K562 (cell line): ENCODE results near the gene SOCS6. TPM values are rescaled to one million over a fixed set of nuclear protein-coding genes. Genes with fewer than 3 reads are reported as not detected.

Experiments used
- ATAC-seq: fragments of 200-7000 bp; cut with Tn5 transposase; 3 replicates; pipeline ENCODE4 v1.9.1; 2020; ENCODE audit warnings: moderate library complexity
- BruUV-seq: library from RNA; stranded (reverse); fragments of 400-500 nt; replicated peaks from 2 replicates; lab custom pipeline; 2021; lab: Mats Ljungman, UMichigan
- CTCF ChIA-PET: fragments of 300-600 bp; formaldehyde crosslinking; extraction: SDS; loops from one replicate; lab custom pipeline; 2021; ENCODE audit warnings: low intra/inter-chr PET ratio; lab: Yijun Ruan, JAX
- POLR2A ChIA-PET: fragments of 300-600, 350-650 bp; sonication (Branson Sonifier 250); formaldehyde crosslinking; extraction: SDS; loops from one replicate; lab custom pipeline; 2021; ENCODE audit warnings: antibody characterized with exemption, inconsistent platforms; lab: Yijun Ruan, JAX
- DNase-seq, 4 experiments: peaks; one replicate each; pipeline versions ENCODE4 v3.0.0 to v3.0.0-alpha.2; 2011 to 2018; ENCODE audit warnings: low spot score in 3 of 4, mixed read lengths in 3 of 4; ENCODE audit errors: extremely low read depth in 1 of 4
- FAIRE-seq: peaks from 2 replicates; lab custom pipeline; 2011; peaks lifted over from hg19 to GRCh38; lab: Jason Lieb, UNC
- H2AFZ ChIP-seq: 2 replicates; pipeline ENCODE4 v1.6.0; 2011; ENCODE audit warnings: low read depth, low read length, control low read depth, inconsistent platforms
- H3K27ac ChIP-seq: fragments of 200-600 bp; 3 replicates; pipeline ENCODE4 v1.8.0; 2011; ENCODE audit warnings: low read depth, mild to moderate bottlenecking, control low read depth, inconsistent platforms, low read length, moderate library complexity, mixed read lengths; ENCODE audit errors: extremely low read depth
- H3K27me3 ChIP-seq, 2 experiments: fragments of 300-600 bp in 1 of 2; 2 replicates in 1 of 2; 3 replicates in 1 of 2; pipeline versions ENCODE4 v1.6.0 to v1.8.0; 2011; ENCODE audit warnings: inconsistent platforms in 2 of 2, low read length in 2 of 2, mild to moderate bottlenecking in 1 of 2, mixed read lengths in 1 of 2, moderate library complexity in 1 of 2; ENCODE audit not compliant: control insufficient read depth in 2 of 2, insufficient read depth in 2 of 2
- H3K36me3 ChIP-seq: fragments of 300-600 bp; 3 replicates; pipeline ENCODE4 v1.8.0; 2011; ENCODE audit warnings: mild to moderate bottlenecking, low read length, inconsistent platforms; ENCODE audit not compliant: control insufficient read depth, insufficient read depth
- H3K4me1 ChIP-seq, 2 experiments: fragments of 200-600 bp in 1 of 2; replicated peaks in 1 of 2; 2 replicates in 1 of 2; 3 replicates in 1 of 2; pipeline versions ENCODE4 v1.5.1 to v1.8.0; 2011; ENCODE audit warnings: inconsistent platforms in 2 of 2, low read length in 2 of 2, mild to moderate bottlenecking in 1 of 2, mixed read lengths in 1 of 2, moderate library complexity in 1 of 2; ENCODE audit not compliant: control insufficient read depth in 2 of 2, insufficient read depth in 2 of 2
- H3K4me2 ChIP-seq: 2 replicates; pipeline ENCODE4 v1.6.1; 2011; ENCODE audit warnings: low read length, control low read depth, inconsistent platforms, mixed read lengths; ENCODE audit not compliant: insufficient read depth
- H3K4me3 ChIP-seq: fragments of 200-600 bp; sonication (generic), shearing (Covaris generic); 2 replicates; pipeline ENCODE4 v1.5.1; 2016; ENCODE audit warnings: control low read depth, inconsistent platforms
- H3K79me2 ChIP-seq: fragments of 200-600 bp; 3 replicates; pipeline ENCODE4 v1.8.0; 2011; ENCODE audit warnings: low read length, inconsistent platforms; ENCODE audit not compliant: control insufficient read depth, insufficient read depth
- H3K9ac ChIP-seq, 2 experiments: 2 replicates each; pipeline versions ENCODE4 v1.6.0 to v1.6.1; 2011; ENCODE audit warnings: low read depth in 2 of 2, low read length in 2 of 2, control low read depth in 1 of 2, inconsistent platforms in 1 of 2, mild to moderate bottlenecking in 1 of 2, mixed read lengths in 1 of 2; ENCODE audit not compliant: insufficient read depth in 1 of 2
- H3K9me1 ChIP-seq: one replicate; pipeline ENCODE4 v1.6.0; 2011; ENCODE audit warnings: inconsistent platforms, mild to moderate bottlenecking, low read length, moderate library complexity; ENCODE audit not compliant: control insufficient read depth, insufficient read depth
- H3K9me3 ChIP-seq: replicated peaks from 2 replicates; pipeline ENCODE4 v1.5.1; 2011; ENCODE audit warnings: low read depth, low read length, inconsistent platforms; ENCODE audit not compliant: control insufficient read depth, insufficient read depth
- H4K20me1 ChIP-seq: replicated peaks from 2 replicates; pipeline ENCODE4 v1.6.1; 2011; ENCODE audit warnings: low read length, inconsistent platforms, mixed read lengths; ENCODE audit not compliant: control insufficient read depth, insufficient read depth
- ARID1B ChIP-seq: fragments of 450-650 bp; IDR thresholded peaks from 2 replicates; pipeline ENCODE4 v1.6.1; 2016; ENCODE audit warnings: antibody characterized with exemption, mild to moderate bottlenecking, inconsistent platforms
- NELFE ChIP-seq: IDR thresholded peaks from 2 replicates; pipeline ENCODE4 v1.6.1; 2011; ENCODE audit warnings: mild to moderate bottlenecking; ENCODE audit not compliant: insufficient read depth, insufficient read length
- RBM25 ChIP-seq: fragments of 200-400 bp; formaldehyde crosslinking; IDR thresholded peaks from 2 replicates; pipeline ENCODE4 v1.6.1; 2018; ENCODE audit warnings: low read length, low read depth, moderate library complexity; ENCODE audit not compliant: severe bottlenecking
- SREBF1 ChIP-seq: fragments of 150-350 bp; IDR thresholded peaks from 2 replicates; pipeline ENCODE4 v1.6.1; 2014; ENCODE audit warnings: antibody characterized with exemption, low read depth, low read length, borderline replicate concordance
- STAT5B ChIP-seq: fragments of 250-450 bp; sonication (Bioruptor Pico); IDR thresholded peaks from 2 replicates; pipeline ENCODE4 v1.8.0; 2021; ENCODE audit warnings: mild to moderate bottlenecking, inconsistent platforms
- TCF7 ChIP-seq: sonication (generic); IDR thresholded peaks from 2 replicates; pipeline ENCODE4 v1.6.1; 2016; ENCODE audit warnings: antibody characterized with exemption, borderline replicate concordance
- ZNF41 ChIP-seq: fragments of 250-450 bp; sonication (Bioruptor Pico); conservative IDR thresholded peaks from 2 replicates; pipeline ENCODE4 v1.4.0; 2020; ENCODE audit warnings: mild to moderate bottlenecking
- ZNF57 ChIP-seq: fragments of 450-650 bp; formaldehyde crosslinking; IDR thresholded peaks from 2 replicates; pipeline ENCODE4 v1.4.0; 2020; ENCODE audit warnings: mild to moderate bottlenecking, moderate library complexity
- WGBS: fragments of 100-300 bp; shearing (Covaris generic); methylation state at CpG from one replicate; pipeline ENCODE4 v1.1.6; 2016; ENCODE audit warnings: low coverage, mixed read lengths; ENCODE audit not compliant: insufficient coverage; ENCODE audit errors: missing lambda C conversion rate; 5-methylcytosine and 5-hydroxymethylcytosine counted together
- in situ Hi-C: fragments of 300-500 bp; cut with MboI; formaldehyde crosslinking; loops from 4 replicates; pipeline ENCODE4 v1.15.0; 2018; ENCODE audit warnings: inconsistent platforms, mixed read lengths
- intact Hi-C: fragments of 100-400 bp; cut with micrococcal nuclease; formaldehyde crosslinking; loops from 2 replicates; pipeline ENCODE4 v1.14.2; 2022
- polyA plus RNA-seq, 8 experiments: library from polyadenylated mRNA; depleted of rRNA in 4 of 8; stranded (reverse) in 5 of 8; unstranded in 3 of 8; fragments of >200 nt; fragmentation: Nextera tagmentation in 2 of 8; fragmentation: Illumina TruSeq in 1 of 8; extraction: Ambion mirVana in 2 of 8; extraction: Trizol in 1 of 8; gene quantifications; 2 replicates each; pipeline versions ENCODE4 v1.2.1 to v1.2.3, GENCODE V29; 2011 to 2014; ENCODE audit warnings: inconsistent platforms in 1 of 8, missing spikeins in 1 of 8
- total RNA-seq, 7 experiments: library from RNA; depleted of rRNA in 6 of 7; stranded (reverse); fragments of >200 nt in 6 of 7; fragmentation: Illumina TruSeq in 2 of 7; extraction: Trizol in 2 of 7; gene quantifications; 2 replicates each; pipeline versions ENCODE4 v1.2.1 to v1.2.3, GENCODE V29; 2011 to 2021; ENCODE audit warnings: low replicate concordance in 1 of 7
- TF ChIP-seq, protein P1 (sequence below), 2 experiments: fragments of 450-650 bp in 1 of 2; sonication (generic) in 1 of 2; formaldehyde crosslinking; conservative IDR thresholded peaks; 2 replicates each; pipeline versions ENCODE4 v1.4.0 to v1.8.1; 2020 to 2022; ENCODE audit warnings: mild to moderate bottlenecking in 1 of 2, missing genetic modification reagents in 1 of 2
- TF ChIP-seq, protein P2 (sequence below): sonication (generic); formaldehyde crosslinking; IDR thresholded peaks from 2 replicates; pipeline ENCODE4 v1.8.0; 2022; ENCODE audit warnings: mild to moderate bottlenecking, missing genetic modification reagents
- TF ChIP-seq, protein P3 (sequence below), 3 experiments: fragments of 200-800 bp in 1 of 3; sonication (Bioruptor generic) in 1 of 3; sonication (generic) in 1 of 3; formaldehyde crosslinking in 1 of 3; IDR thresholded peaks; 2 replicates each; pipeline versions ENCODE4 v1.6.1 to v1.8.0; 2016 to 2022; ENCODE audit warnings: mild to moderate bottlenecking in 2 of 3, missing compliant biosample characterization in 2 of 3, missing genetic modification characterization in 2 of 3, missing genetic modification reagents in 1 of 3
- TF ChIP-seq, protein P4 (sequence below): fragments of 450-650 bp; IDR thresholded peaks from 2 replicates; pipeline ENCODE4 v1.6.1; 2017; ENCODE audit warnings: antibody characterized with exemption

The SOCS6 gene
- total and polyA plus RNA-seq, 9 of the 15 experiments (the other 6 are each of a cell fraction or from before 2014, with no cell fraction given): 2.5 to 7.1 (median 5.6) TPM

DNA sequence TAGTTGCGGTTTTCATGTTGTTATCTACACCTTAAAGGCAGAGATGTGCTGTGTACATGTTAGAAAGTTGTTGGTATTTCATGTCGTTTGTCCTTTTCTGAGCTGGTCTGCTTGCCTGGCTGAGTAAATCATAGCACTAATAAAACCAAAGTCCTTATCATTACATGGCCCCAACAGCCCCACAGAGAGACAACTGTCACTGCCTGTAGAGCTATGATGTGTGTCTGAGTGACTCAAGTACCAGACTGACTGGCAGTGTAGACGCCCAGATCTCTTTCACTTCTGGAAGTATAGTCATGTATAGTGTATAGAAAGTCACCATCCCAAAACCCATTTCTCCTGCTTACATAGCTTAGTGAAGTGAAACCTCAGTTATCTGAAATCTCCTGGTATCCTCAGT, 4.3 kb downstream of the SOCS6 start:
- intact Hi-C loops: loop anchor here (10.0 kb wide), 1 partner anchor 72 kb away; no protein-coding TSS in a partner anchor
- no peak for TF ChIP-seq TCF7
- TF ChIP-seq SREBF1: no peak
- no peak for TF ChIP-seq ZNF41 (CRISPR knock-in tag)
- TF ChIP-seq, protein P1, sequence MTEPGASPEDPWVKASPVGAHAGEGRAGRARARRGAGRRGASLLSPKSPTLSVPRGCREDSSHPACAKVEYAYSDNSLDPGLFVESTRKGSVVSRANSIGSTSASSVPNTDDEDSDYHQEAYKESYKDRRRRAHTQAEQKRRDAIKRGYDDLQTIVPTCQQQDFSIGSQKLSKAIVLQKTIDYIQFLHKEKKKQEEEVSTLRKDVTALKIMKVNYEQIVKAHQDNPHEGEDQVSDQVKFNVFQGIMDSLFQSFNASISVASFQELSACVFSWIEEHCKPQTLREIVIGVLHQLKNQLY (CRISPR knock-in tag; conservative IDR thresholded peaks at IDR 0.05): no peak
- TF ChIP-seq, protein P2, sequence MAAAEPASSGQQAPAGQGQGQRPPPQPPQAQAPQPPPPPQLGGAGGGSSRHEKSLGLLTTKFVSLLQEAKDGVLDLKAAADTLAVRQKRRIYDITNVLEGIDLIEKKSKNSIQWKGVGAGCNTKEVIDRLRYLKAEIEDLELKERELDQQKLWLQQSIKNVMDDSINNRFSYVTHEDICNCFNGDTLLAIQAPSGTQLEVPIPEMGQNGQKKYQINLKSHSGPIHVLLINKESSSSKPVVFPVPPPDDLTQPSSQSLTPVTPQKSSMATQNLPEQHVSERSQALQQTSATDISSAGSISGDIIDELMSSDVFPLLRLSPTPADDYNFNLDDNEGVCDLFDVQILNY: no peak
- TF ChIP-seq, protein P3, sequence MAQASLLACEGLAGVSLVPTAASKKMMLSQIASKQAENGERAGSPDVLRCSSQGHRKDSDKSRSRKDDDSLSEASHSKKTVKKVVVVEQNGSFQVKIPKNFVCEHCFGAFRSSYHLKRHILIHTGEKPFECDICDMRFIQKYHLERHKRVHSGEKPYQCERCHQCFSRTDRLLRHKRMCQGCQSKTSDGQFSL (CRISPR knock-in tag; IDR thresholded peaks at IDR 0.05): no peak
- TF ChIP-seq, protein P3 (tag; IDR thresholded peaks at IDR 0.05): no peak
- TF ChIP-seq NELFE: no peak
- TF ChIP-seq, protein P4, sequence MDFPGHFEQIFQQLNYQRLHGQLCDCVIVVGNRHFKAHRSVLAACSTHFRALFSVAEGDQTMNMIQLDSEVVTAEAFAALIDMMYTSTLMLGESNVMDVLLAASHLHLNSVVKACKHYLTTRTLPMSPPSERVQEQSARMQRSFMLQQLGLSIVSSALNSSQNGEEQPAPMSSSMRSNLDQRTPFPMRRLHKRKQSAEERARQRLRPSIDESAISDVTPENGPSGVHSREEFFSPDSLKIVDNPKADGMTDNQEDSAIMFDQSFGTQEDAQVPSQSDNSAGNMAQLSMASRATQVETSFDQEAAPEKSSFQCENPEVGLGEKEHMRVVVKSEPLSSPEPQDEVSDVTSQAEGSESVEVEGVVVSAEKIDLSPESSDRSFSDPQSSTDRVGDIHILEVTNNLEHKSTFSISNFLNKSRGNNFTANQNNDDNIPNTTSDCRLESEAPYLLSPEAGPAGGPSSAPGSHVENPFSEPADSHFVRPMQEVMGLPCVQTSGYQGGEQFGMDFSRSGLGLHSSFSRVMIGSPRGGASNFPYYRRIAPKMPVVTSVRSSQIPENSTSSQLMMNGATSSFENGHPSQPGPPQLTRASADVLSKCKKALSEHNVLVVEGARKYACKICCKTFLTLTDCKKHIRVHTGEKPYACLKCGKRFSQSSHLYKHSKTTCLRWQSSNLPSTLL: no peak
- TF ChIP-seq RBM25: no peak
- no peak for TF ChIP-seq STAT5B (CRISPR knock-in tag)
- TF ChIP-seq ZNF57 (CRISPR knock-in tag): no peak
- peak; percentile 36; the same call in 1 of the 2 replicates for TF ChIP-seq ARID1B

More for the DNA sequence above, 4.3 kb downstream of the SOCS6 start:
- Histone ChIP-seq H3K9ac (no peak overlapping the region), H3K27ac (no peak overlapping the region), H3K4me2 (0 out of 2 replicates have a peak overlapping the region, but pooled peaks have one; percentile 2), H3K9me3 (no peaks in the 10 kb centered on the region), H2AFZ (no peak overlapping the region), H3K4me3 (no peak overlapping the region), H3K36me3 (no peaks in the 10 kb centered on the region; the same call in 2 of the 3 replicates), H3K9me1 (no peaks in the 10 kb centered on the region), H4K20me1 (peaks cover 8% of the 10 kb centered on the region), H3K79me2 (peaks cover 85% of the 10 kb centered on the region), H3K4me1 (peaks cover 14 to 33% of the 10 kb centered on the region in 2 experiments; a peak in 4 of 5 replicates), H3K27me3 (no peaks in the 10 kb centered on the region)
- in situ Hi-C loops: no loop called here
- 0% methylated on average over 2 of the region's 3 CpGs for WGBS
- DNase-seq (peak in 2 of 4 experiments; percentile 20 to 56), ATAC-seq (peak; percentile 43), FAIRE-seq (peak; percentile 80)
- BruUV-seq: no TSS peak
- ChIA-PET CTCF (no interaction called here), POLR2A (no interaction called here)
